LNCaP clone FGC (cell line): ENCODE results near the gene DDX51.

Experiments used
- DNase-seq: peaks from one replicate; pipeline ENCODE4 v3.0.0-alpha.2; 2011; ENCODE audit warnings: low read depth
- H3K4me3 ChIP-seq: 2 replicates; pipeline ENCODE4 v1.5.1; 2011; ENCODE audit warnings: mild to moderate bottlenecking, low read depth, low read length, control low read depth
- TF ChIP-seq, protein P1 (sequence below): IDR thresholded peaks from 2 replicates; pipeline ENCODE4 v1.5.1; 2012; ENCODE audit warnings: mild to moderate bottlenecking; ENCODE audit not compliant: control insufficient read depth, insufficient read depth; ENCODE audit errors: extremely low read depth

DDX51 gene

DNA sequence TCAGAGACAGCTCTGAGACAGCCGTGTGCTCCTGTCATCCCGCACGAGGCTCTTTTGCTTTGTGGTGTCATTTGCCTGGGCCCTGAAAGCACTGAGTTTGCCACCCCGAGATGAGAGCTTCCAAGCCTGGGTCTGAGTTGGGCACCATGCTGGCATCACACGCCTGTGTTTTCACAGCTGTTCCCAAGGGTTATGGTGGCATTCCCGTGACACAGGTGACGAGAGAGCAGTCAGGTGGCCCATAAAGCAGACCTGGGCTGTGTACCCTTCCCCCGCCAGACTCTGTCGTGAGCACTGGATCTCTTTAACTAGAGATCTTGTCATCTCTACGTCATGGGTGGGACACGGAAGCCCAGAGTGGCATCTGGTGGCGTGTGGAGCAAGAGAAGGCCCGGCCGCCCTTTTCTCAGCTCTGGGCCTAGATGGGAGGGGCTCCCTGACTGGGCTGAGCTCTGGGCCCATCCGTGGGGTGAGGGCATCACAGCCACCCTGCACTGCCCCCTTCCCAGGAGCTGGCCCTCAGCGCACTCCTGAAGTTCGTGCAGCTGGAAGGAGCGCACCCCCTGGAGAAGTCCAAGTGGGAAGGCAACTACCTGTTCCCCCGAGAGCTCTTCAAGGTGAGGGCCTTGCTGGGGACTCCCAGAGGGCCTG lies 2.8 kb upstream of the DDX51 start:
- TF ChIP-seq, protein P1, sequence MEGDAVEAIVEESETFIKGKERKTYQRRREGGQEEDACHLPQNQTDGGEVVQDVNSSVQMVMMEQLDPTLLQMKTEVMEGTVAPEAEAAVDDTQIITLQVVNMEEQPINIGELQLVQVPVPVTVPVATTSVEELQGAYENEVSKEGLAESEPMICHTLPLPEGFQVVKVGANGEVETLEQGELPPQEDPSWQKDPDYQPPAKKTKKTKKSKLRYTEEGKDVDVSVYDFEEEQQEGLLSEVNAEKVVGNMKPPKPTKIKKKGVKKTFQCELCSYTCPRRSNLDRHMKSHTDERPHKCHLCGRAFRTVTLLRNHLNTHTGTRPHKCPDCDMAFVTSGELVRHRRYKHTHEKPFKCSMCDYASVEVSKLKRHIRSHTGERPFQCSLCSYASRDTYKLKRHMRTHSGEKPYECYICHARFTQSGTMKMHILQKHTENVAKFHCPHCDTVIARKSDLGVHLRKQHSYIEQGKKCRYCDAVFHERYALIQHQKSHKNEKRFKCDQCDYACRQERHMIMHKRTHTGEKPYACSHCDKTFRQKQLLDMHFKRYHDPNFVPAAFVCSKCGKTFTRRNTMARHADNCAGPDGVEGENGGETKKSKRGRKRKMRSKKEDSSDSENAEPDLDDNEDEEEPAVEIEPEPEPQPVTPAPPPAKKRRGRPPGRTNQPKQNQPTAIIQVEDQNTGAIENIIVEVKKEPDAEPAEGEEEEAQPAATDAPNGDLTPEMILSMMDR: no peak
- no peak for DNase-seq
- H3K4me3 ChIP-seq: no peak overlapping the region

DNA sequence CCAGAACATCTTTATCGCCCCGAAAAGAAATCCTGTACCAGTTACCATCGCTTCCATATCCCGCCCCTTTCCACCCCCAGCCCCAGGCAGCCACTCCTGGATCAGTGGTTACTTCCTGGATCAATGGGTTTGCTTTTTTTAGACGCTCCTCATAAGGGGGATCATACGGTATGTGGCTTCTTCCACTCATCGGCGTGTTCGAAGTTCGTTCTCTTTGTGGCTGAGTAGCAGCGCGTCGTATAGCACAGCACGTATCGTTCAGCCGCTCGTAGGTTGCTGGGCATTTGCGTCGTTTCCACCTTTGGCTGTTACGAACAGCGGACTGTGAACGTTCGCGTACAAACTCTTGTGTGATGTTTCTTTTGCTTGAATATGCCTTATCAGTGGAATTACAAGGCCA lies 2.0 kb upstream of the DDX51 start:
- TF ChIP-seq, protein P1: no peak
- no peak overlapping the region for H3K4me3 ChIP-seq
- DNase-seq: no peak

DNA sequence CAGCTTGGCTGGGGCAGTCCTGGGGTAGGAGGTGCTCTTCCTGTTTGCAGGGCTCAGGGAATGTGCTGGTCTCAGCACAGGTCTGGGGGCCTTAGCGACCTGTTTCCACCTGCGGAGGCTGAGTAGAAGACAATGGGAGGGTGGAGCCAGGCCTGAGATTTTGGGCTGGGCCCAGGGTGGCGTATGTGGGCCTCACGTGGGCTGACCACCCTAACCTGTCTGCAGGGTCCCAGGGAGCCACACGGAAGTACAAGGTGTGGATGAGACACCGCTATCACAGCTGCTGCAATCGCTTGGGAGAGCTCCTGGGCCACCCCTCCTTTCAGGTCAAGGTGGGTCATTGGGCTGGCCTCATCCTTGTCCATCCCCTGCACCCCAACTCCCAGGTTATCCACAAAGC lies 1.2 kb upstream of the DDX51 start:
- DNase-seq: no peak
- TF ChIP-seq, protein P1: no peak
- H3K4me3 ChIP-seq: peak overlapping the region; percentile 71

DNA sequence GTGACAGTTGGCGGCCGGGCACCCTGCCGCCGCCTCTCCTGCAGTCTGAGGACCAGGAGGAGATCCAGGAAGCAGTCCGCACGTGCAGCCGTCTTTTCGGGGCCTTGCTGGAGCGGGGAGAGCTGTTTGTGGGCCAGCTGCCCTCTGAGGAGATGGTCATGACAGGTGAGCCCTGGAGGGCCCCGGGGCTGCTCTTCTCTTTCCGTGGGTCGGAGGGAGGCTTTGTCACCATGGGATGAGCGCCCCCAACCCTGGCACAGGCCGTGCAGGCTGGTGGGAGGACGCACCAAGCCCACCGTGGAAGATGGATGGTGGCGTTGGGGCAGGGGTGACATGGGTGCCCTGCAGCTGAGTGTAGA lies 670 bp upstream of the DDX51 start:
- no peak for DNase-seq
- peak overlapping the region; percentile 71 for H3K4me3 ChIP-seq
- TF ChIP-seq, protein P1: no peak

DNA sequence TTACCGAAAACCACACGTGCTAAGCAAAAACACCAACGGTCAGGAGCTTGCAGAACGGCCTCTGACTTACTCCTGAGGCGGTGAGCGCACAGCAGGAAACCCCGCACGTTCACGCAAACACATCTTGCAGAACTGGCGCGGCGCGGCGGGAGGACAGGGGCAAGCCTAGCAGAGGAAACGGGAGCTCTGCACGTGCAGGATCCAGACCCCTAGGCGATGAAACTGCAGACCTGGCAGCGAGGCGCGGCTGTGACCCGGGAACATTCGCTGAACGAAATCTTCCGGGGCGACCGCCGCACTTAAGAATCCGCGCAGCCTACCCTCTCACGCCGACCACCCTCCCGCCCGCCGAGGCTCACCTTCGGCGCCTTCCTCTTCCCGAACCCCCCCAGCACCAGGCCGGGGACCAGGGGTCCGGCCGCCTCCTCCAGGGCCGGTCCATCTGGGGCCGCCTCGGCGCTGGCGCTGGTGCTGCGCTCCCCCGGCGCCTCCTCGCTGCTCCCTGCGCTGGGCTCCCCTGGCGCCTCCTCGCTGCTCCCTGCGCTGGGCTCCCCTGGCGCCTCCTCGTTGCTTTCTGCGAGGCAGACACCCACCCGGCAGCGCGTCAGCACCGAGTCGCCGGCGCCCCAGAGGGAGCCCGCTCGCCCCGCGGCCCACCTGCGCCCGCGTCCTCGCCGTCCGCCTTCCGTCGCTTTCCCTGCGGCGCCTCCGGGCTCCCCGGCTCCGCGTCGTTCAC lies 615 bp downstream of the DDX51 start:
- peak overlapping the region; percentile 71 for H3K4me3 ChIP-seq
- DNase-seq: no peak
- TF ChIP-seq, protein P1: no peak

DNA sequence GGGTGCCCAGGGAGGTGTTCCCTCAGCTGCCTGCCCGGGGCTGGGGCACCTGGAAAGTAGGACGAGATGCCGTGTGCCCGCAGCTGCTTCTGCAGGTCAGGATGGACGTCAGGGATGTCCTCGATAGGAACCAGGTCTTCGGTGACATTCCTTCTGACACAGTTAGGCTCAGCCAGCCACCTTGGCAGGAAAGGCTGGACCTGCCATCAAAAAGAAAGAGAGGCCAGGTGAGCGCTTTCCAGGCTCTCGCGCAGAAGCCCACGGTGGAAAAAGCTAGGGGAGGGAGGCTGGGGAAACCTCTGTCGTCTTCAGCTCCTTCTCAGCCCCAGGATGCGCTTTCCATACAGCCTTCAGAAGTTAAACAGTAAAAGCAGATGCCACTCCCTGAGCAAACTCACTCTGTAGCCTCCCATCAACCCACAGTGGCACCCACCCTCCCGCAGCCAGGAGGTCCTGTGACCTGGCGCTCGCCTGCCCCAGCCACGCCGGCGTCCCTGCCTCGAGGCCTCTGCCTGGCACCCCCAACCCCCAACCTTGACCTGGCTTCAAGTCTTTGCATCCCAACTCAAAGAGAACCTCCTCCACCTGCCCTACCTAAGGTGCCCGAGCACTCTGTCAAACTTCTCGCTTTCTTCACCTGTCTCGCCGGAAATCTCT lies 1.3 kb downstream of the DDX51 start:
- DNase-seq: no peak
- TF ChIP-seq, protein P1: no peak

More for the DNA sequence above, 1.3 kb downstream of the DDX51 start:
- peak overlapping the region; percentile 71 for H3K4me3 ChIP-seq
